B cell (primary cell): ENCODE results near the gene NTN1.

Experiments
- EZH2 ChIP-seq: IDR thresholded peaks from 2 replicates; pipeline ENCODE4 v1.6.1; 2012; ENCODE audit warnings: borderline replicate concordance, low read depth, mild to moderate bottlenecking, moderate library complexity, low read length; ENCODE audit not compliant: insufficient read depth, poor library complexity, severe bottlenecking
- TF ChIP-seq, protein P1 (sequence below): fragments of 200-600 bp; IDR thresholded peaks from one replicate; pipeline ENCODE4 v1.8.0; 2022; ENCODE audit warnings: antibody characterized with exemption, mild to moderate bottlenecking

GRCh38 chr17:9291912-9292560 lies 270.7 kb downstream of the NTN1 start:
- TF ChIP-seq, protein P1, sequence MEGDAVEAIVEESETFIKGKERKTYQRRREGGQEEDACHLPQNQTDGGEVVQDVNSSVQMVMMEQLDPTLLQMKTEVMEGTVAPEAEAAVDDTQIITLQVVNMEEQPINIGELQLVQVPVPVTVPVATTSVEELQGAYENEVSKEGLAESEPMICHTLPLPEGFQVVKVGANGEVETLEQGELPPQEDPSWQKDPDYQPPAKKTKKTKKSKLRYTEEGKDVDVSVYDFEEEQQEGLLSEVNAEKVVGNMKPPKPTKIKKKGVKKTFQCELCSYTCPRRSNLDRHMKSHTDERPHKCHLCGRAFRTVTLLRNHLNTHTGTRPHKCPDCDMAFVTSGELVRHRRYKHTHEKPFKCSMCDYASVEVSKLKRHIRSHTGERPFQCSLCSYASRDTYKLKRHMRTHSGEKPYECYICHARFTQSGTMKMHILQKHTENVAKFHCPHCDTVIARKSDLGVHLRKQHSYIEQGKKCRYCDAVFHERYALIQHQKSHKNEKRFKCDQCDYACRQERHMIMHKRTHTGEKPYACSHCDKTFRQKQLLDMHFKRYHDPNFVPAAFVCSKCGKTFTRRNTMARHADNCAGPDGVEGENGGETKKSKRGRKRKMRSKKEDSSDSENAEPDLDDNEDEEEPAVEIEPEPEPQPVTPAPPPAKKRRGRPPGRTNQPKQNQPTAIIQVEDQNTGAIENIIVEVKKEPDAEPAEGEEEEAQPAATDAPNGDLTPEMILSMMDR = peak; percentile 64
- no peak for TF ChIP-seq EZH2
